ENCODE results near the gene ABO.
A peak's percentile ranks its signal among the peaks of the same experiment; 100 is the strongest.
"Not testable (repeated sequence)": the region's sequence is repeated elsewhere in the genome, so short reads cannot be mapped to it uniquely, and the experiment has no call there.

ABO gene

DNA sequence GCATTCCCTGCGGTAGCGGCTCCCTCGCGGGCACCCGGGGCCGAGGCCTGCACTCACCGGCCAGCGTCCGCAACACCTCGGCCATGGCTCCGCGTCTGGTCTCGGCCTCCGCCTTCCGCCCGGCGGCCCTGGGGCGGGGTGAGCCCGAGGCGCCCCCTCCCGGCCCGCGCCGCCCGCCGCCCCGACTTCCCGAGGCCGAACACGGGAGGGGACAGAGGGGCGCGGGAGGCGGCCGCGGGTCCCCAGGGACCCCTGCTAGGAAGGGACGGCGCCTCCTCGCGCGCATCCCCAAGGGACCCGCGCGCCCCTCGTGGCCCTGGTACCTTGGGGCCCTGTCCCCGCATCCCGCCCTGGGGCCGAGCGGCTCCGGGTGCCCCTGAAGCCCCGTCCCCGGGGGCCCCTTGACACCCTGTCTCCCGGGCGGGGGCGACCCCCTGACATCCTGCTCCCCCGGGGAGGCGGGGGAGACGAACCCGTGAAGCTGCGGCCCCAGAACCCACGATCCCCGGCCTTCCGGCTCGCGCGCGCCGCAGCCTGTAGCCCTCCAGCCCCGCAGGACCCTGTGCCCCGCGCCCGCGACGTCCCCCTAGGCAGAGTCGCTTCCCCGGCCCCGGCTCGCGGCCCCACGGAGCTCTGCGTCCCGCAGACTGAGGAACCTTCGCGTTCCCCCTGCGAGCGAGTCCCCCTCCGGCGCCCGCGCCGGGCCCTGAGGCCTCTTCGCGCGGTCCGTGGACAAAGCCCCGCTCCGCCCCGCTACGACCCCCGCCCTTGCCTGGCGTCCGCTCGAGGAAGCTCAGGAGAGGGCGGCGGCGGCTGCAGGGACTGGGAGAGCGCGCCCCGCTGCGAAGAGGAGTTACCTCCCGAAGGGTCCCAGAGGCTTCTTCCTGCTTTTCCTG, at the start of gene ABO:
TSS of gene ABO (minus strand) at position 97 of the 896 bp plus-strand sequence.
- no peak for DNase-seq (ENCODE audit: low read depth)

DNA sequence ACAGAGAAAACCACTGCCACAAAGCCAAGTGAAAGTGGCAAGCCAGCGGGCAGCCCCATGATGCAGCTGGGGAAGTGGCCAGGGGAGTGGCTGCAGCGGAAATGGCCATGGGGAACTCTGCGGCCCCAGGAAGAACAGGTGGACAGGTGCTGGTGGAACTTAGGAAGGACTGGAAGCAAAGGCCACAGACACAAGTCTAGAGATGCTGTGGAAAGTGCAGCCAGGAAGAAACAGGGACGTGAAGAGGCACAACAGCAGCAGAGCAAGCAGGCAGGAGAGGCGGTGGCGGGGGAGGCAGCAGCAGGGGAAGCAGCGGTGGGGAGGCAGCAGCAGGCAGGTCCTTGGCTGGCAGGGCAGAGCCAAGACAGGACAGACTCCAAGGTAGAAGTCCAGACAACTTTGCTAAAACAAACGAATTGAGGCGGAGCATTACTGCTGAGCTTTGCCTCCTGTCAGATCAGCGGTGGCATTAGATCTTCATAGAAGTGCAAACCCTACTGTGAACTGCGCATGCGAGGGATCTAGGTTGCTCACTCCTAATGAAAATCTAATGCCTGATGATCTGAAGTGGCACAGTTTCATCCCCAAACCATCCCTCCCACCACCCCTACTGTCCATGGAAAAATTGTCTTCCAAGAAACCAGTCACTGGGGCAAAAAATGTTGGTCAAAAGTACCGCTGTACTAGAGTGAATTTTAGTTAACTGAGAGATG, 49.1 kb upstream of the ABO start:
- DNase-seq (ENCODE audit: low read depth): no peak

DNA sequence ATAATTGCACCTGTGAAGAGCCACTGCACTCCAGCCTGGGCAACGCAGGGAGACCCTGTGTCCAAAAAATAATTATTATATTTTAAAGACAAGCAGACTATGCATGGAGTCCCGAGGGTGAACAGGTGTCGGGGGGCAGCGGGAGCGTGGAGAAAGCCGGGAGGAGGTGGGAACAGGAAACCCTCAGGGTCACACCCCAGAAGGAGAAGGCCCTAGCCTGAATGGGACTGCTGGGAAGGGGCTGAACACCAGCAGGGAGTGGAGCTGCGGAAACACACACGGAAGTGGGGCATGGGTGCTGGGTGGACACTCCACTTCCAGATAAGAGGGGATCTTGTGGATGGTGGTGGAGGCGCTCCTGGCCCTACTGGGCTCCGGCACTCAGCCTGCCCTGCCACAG, 48.2 kb upstream of the ABO start:
- DNase-seq (ENCODE audit: low read depth): no peak

DNA sequence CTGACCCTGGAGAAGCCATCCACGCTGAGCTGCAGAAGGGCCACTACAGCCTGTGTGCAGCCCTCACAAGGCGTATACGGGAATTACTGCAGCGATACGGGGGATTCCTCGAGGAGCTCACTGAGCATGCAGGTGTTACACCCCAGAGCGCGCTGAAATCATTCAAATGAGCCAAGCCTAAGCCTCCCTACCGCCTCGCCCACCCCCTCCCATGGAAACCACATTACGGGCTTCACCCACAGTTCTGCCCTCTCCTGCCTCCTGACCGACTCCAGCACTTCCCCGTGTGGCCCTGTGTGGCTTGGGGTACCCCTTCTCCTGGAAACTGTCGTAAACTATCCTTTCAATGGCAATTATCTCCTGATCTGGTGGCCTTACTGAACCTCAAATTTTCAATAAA, 47.7 kb upstream of the ABO start:
- DNase-seq (ENCODE audit: low read depth): no peak

DNA sequence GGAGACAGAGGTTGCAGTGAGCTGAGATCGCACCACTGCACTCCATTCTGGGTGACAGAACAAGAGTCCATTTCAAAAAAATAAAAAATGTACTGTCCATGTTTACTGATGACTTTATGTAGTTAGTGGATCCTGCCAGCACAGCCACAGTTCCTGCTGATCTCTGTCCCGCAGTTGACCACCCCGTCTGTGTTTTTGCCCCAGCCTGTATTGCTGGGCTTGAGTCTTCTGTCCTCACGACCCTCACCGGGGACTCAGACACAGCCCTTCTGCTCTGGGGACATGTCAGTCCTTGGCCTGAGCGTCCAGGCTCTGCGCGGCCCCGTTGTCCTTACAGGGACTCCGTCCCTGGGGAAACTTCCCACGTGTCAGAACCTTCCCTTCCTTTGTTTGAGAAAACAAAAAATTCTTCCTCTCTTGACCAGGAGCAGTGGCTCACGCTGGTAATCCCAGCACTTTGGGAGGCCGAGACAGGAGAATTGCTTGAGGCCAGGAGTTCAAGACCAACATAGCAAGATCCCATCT, 46.5 kb upstream of the ABO start:
- no peak for DNase-seq (ENCODE audit: low read depth)

DNA sequence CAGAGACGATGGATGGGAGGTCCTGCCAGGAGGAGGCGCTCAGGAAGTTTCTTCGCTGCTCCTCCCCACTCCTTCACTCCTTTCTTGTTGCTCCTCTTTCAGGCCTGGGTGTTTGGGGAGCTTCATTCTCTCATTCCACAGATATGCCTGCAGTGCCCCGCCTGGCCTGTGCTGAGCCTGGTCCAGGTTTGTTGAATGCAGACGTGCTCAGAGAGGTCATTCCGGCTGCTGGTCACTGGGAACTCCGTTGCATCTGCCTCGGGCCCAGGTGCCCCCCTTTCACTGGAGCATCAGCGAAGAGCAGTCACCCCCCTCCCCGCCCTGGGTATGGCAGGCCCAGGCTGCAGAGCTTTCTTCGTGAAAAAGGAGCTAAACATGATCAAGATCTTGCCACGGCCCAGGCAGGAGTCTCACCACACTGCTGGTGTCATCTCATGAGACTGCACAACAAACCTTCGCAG, 45.5 kb upstream of the ABO start:
- no peak for DNase-seq (ENCODE audit: low read depth)

DNA sequence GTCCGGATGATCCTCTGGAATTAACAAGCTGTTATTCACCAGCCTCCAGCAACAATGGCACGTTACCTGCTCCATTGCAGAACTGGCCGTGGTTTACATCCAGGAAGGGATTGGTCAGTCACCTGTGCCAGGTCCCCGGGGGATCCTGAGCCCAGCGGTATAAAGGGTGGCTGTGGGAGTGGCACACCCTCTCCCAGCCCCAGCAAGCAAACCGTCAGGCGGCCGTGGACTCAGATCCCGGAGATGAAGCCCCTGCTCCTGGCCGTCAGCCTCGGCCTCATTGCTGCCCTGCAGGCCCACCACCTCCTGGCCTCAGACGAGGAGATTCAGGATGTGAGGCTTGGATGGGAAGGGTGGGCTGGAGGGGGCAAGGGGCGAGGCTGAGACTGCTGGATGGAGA, 42.5 kb upstream of the ABO start:
- DNase-seq (ENCODE audit: low read depth): not testable (repeated sequence)

DNA sequence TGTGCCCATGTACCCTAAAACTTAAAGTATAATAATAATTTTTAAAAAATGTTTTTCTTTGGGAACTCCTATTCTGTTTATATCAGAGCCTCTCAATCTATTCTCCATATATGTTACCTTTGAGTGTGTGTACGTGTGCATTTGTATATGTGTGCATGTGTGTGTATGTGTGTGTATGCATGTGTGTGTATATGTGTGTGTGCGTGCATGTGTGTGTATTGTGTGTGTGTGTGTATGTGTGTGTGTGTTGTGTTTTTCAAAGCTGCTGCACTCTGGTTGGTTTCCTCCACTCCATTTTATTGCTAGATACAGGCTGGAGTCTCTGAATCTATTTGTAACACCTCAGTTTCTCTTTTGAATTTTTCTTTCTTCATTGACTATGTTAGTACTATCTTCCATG, 41.0 kb upstream of the ABO start:
- DNase-seq (ENCODE audit: low read depth): no peak

DNA sequence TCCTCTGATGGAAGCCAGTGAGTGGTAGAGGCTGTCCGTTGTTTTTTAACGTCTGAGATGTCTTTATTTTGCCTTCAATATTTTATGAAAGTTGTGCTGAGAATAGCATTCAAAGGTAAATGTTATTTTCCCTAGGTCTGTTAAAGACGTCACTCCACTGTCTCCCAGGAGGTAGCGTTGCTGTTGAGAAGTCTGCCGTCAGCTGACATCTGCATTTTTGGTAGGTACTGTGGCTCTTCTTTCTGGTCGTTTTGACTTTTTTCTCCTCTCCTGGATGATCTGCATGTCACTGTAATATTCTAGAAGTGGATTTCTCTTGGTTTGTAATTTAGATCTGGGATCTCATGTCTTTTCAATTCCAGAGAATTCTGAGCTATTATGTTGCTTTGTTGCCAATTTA, 34.6 kb upstream of the ABO start:
- DNase-seq (ENCODE audit: low read depth): no peak

DNA sequence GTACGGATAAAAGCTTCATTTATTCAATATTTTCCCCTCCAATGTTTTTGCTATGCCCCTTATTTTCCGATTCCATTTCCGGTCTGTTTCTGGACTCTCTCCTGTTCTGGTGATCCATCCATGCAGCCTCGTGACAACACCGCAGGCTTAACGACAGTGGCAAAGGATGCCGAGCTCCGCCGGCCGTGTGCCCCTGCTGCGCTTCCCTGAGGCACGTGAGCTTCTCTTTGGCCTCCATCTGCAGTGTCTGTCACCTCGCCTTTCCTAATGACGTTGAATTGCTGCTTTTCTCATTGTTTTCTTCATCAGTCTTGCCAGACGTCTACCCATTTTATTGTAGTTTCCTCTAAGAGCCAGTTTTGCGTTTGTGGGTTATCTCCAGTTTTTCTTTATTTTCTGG, 32.3 kb upstream of the ABO start:
- DNase-seq (ENCODE audit: low read depth): no peak

DNA sequence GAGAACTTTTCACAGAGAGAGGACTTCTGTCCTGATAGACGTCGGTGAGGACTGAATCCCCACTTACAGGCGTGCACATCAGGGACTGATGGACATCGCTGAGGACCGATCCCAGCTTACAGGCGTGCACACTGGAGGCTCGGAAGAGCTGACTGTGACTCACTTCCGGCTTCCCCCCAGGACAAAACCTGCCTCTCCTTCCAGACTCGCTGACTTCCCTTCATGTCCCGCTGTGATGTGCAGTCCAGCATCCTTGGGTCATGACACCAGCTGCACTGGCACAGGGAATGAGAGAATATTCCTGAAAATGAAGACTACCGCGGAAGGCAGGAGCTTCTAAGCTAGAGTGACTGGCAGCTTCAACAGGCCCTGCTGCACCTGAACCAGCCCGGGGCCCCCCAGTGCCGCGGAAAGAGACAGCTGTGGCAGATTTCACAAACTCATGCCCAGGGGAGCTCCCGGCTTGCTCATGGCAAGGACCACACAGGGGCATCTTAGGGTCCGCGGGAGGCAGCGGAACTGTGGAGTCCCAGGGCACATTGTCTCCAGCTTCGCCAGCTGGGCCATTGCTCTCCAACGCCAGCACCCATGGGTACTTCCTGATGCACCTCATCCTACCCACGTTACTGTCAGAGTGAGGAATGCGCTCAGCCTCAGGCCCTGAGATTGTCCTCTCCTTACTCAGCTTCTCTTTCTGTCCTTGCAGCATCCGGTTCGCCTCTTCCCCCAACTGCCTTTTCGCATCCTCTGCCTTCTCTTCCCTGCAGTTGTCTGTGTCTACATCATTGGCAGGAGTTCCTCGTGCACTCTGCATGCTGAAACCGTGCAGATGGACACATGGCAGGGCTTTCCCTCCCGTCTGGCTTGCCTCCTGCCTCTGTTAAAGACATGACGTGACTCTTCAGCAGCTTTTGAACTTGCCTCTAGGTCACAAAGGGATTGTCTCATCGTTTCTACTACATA, 31.5 kb upstream of the ABO start:
- DNase-seq (ENCODE audit: low read depth): peak; percentile 16

DNA sequence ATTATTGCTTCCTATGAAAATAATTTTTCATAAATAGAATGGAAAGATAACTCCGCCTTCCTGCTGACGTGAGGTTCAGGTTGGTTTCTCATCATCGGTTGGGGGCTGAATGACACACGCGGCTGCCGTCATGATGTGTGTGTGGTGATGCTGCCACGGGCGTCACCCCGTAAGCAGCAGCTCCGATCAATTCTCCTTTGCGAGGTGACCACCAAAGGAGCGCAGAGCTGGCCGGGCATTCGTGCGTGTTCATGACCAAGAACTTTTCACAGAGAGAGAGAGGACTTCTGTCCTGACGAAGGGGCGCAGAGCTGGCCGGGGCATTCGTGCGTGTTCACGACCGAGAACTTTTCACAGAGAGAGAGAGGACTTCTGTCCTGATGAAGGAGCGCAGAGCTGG, 30.7 kb upstream of the ABO start:
- no peak for DNase-seq (ENCODE audit: low read depth)

DNA sequence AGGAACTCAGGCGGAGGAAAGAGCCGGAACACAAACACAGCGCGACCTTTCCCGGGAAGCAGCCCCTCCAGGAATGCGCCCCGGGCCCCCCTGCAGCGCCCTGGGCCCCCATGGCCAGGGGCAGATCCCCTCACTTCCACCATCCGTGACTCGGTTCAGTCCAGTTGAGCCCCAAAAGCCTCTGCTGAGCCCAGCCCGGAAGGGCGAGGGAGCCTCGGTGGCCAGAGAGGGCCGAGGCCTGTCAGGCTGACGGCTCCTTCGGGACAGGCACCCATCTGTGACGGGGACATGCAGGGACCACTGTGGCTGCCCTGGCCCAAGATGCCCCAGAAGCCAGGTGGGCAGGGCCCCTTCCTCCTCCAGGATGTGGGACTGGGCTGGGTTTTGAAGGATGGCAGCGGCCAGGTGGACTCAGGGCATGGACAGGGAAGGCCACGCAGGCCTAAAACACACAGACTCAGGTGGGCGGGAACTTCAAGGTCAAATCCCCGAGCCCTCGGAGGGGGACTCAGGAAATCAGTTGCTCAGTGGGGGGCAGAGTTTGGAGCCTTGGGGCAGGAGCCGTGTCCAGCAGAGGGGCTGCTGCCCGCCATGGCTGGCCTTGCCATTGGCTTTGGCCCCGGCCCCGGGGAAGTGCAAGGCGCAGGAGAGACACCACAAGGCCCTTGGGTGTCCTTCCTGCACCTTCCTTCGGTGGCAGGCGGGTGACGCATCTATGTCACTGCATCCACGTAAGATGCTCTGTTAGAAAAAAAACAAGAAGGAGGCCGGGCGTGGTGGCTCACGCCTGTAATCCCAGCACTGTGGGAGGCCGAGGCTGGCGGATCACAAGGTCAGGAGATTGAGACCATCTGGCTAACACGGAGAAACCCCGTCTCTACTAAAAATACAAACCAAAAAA, 29.7 kb upstream of the ABO start:
- no peak for DNase-seq (ENCODE audit: low read depth)

DNA sequence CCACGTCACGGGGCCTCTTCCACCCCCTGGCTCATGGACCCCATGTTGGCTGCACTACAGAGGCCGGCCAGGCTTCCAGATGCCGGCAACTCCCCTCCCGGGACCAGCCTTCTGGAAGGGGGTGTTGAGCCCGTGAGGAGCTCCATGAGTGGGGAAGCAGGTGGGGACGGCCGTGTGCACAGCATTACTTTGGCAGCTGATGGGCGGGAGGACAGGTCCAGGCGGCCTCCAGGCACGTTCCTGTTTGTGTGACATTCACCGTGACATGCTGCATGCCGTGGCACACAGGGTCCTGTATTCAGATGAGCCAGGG, 29.1 kb upstream of the ABO start:
- no peak for DNase-seq (ENCODE audit: low read depth)

DNA sequence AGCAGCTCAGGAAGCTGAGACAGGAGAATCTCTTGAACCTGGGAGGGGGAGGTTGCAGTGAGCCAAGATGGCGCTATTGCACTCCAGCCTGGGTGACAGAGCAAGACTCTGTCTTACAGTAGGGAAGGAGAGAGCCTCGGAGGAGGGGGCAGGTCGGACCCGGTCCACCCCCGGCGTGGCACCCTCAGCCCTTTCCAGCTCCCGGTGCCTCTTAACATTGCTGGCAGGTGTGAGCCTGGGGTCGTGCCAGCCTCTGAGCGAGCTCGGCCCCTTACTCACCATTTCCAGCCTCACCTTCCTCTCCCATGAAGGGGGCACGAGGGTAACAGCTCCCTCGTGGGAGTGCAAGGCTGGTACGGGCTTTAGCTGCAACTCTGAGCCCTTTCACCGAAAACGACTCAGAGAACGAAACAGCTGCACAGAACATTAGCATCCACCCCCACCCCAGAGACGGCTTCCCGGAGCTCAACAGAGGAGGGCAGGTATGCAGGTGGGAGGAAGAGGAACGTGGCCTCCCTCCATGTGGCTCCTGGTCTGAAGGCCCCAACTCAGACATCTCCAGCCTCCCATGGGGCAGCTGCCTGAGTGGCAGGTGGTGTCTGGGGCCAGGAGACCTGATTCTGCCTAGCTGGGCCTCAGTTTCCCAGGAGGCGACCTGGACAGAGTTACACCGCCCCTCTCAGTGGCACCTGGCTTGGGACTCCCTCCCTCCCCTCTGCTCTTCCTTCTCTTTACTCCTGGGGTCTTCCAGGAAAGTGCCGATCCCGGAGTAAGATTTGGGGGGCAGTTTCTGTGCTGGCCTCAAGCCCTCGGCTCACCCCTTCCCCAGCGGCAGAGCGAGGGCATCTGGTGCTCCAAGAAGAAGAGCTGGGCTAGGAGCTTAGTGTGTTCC, 28.5 kb upstream of the ABO start:
- no peak for DNase-seq (ENCODE audit: low read depth)

DNA sequence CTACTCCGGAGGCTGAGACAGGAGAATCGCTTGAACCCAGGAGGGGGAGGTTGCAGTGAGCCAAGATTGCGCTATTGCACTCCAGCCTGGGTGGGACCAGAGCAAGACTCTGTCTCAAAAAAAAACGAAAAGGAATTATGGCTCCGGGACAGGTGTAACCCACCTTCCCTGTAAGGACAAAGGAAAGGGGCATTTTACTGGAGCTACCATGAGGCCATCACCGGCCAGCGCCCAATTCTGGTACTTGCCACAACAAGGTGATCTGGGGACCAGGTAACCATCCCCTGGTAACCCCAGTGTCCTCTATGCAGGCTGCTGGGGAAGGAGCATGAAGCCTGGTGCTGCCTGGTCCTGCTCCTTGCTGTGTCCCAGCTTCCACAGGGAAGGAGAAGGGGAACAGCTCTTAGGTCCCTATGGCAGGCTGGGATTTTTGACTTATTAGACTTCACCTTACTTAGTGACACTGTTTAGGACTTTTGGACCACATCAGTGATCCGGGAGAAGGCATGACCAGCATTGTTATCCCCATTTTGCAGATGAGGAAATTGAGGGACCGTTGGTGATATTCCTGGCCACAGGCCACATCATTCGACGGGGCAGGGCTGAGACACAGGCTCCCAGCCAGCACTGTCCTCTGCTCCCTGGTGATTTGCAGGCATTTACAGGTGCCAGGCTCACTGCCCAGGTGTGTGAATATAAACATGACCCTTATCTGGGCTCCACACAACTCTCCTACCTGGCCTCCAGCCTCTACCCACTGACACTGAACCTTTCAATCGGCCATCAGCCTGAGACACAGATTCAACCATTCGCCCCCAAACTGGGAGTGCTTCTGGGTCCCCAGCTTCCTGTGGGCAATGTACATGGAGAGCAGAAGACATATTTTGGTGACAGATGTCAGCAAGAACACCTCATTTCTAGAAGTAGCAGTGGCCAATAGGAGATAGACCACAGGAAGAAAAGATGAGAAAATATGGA, 26.5 kb upstream of the ABO start:
- no peak for DNase-seq (ENCODE audit: low read depth)

DNA sequence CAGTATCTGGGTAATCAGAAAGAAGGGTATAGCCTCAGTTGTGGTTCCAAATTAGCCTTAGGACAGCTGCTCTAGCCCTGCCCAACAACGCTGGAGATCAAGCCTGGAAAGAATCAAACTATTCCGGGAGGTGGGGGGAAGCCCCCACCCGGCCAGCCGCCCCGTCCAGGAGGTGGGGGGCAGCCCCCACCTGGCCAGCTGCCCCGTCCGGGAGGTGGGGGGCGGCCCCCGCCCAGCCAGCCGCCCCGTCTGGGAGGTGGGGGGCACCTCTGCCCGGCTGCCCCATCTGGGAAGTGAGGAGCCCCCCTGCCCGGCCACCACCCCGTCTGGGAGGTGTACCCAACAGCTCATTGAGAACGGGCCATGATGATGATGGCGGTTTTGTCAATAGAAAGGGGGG, 25.0 kb upstream of the ABO start:
- not testable (repeated sequence) for DNase-seq (ENCODE audit: low read depth)

DNA sequence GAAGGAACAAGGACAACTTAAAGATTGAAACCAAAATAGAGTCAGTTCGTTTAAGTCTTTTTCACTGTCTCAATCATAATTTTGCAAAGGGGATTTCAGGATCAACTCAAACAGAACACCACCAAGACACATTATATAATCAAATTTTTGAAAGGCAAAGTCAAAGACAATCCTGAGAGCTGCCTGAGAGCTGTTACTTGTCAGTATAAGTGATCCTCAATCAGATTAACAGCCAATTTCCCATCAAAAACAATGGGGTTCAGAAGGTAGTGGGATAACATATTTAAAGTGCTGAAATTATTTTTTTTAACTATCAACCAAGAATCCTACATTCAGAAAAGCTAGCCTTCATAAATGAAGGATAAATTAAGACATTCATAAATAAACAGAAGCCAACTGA, 19.3 kb upstream of the ABO start:
- no peak for DNase-seq (ENCODE audit: low read depth)

DNA sequence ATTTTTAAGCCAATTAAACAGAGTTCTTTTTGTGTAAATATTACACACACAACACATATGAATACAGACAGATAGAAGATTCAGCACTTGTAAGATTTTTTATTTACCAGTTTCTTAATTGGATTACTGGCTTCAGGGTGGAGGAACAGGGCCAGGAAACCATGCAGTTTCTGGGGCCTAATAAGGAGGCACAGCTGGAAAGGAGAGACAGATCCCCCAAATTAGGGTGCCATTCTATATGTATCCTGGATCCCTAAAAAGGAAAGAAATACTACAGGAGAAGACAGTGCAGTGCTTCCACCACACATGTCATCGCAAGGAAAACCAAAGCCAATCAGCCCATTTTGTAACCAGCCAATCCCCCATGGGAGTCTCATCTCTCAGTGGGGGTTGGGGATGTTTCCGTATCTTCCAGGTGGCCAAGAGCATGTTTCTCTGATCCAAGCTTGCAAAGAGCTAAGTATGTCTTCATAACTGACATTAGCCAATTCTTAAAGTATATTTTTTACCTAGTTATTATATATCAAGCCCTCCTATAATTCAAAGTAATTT, 15.8 kb upstream of the ABO start:
- DNase-seq (ENCODE audit: low read depth): no peak
